Activated gamma-delta T cell treated with anti-CD3 and anti-CD28 coated beads, Interleukin-2, amount 50 U/mL, for 16 hours (primary cell): ENCODE data around the gene ERCC4.

Experiments
- DNase-seq: peaks from one replicate; pipeline ENCODE4 v3.0.0-alpha.2; 2020; ENCODE audit warnings: low read depth

Gene ERCC4

GRCh38 chr16:13948086-13948485 is 28.1 kb downstream of the ERCC4 start:
- no peak for DNase-seq

DNA sequence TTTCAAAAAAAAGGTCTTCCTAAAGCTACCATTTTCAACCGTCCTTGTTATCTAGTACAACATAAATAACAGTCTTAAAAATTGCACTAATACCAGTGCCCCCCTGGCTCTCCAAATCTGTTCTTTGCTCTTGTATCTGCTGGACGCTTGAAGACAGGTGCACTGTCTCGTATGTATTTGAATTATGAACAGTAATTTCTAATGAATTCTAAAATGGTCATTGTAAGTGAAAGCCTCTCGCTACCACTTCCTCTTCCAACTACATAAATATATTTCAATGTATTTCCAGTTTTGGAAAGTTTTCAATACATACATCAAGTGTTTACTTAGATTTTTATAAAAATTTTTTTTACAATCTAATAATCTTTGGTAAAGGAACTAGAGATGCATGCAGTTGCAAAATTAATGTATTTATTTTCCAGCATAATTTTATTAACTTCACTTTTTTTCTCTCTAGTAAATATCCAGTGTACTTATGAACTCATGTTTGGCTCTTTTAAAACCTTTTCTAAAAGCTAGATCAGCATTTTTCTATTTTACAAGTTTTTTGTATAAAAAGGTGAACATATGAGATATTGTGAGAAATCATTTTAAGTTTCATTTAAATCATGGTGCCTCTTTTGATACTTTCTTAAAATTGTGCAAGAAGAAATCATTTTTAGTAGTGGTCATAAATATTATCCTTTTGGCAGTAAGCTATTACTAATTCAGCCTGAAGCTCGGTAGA is 31.0 kb downstream of the ERCC4 start:
- DNase-seq: no peak

DNA sequence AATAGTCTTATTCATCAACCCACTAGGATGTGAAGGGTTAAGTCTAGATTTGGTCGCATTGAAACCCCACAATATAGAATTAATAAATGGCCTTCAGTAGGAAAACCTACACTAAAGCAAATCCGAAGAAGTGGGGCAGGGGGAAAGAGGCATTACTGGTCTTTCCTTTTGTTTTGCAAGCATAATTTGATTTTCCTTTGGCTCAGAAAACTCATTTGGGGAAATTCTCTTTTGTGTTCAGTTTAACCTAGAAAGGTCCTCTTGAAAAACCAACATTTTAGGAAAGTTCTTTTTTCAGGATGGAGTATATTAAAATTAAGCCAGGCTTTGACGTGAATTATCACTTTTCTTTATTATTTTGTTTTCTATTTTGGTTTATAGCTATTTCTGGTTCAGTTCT is 31.7 kb downstream of the ERCC4 start:
- no peak for DNase-seq

- DNase-seq: no peak
Measured at GRCh38 chr16:13953501-13953900, 33.5 kb downstream of the ERCC4 start.

DNA sequence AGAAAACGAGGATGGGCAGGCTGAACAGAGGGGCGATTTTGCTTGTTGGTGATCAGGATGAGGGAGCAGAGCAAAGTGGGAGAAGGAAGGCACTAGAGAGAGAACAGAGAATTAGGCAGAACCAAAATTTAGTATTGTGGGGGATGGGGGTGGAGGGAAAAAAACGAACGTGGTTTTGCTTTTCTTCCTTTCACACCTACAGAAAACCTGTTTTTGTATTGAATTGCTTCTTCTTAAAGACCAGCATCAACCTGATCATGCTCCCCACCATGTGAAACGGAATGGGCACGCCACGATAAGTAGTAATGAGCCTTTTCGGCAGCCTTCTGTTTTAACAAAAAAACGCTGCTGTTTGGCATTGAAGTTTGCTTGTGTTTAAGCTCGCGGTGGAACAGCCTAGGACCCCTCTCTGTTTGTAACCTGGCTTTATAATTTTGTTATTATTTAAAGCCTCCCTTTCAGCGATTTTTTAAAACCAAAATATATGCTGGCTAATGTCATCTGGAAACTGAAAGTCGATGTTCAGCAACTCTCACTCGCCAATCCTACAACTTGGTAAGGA is 36.8 kb downstream of the ERCC4 start:
- DNase-seq: no peak

GRCh38 chr16:13957197-13958078 is 37.5 kb downstream of the ERCC4 start:
- DNase-seq: no peak

DNA sequence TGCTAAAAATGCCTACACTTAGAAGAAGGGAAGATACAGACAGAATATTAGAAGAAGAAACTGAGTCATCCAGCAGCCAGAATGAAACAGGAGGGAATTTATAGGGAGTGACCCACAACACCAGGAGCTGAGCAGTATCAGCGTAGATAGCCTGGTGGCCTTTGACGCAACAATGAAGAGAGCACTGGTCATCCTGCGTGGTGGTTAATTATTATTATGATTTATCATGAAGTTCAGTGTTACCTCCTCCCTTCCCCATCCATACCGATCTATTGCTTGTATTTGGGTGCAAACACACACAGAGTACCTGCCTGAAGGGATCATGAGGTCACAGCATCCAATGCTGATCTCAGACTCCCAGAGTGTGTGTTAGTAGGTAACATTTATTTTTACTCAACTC is 38.5 kb downstream of the ERCC4 start:
- DNase-seq: no peak

DNA sequence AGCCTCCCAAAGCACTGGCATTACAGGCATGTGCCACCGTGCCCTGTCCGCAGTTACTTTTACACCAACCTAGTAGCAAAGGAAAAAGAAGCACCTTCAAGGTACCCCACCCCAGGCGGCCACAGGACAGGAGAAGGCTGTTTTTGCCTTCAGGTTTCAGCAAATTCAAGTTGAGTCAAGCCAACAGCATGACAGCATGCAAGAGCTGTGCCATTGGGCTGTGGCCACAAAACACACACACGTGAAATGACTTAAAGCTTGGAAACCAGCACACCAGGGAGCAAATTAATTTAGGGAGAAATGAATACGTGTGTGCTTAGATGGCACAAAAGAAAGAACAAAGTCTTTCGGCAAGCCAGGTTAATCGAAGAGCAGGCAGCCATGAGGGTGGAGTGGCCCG is 39.7 kb downstream of the ERCC4 start:
- DNase-seq: no peak

GRCh38 chr16:13961099-13961811 is 41.3 kb downstream of the ERCC4 start:
- DNase-seq: no peak

DNA sequence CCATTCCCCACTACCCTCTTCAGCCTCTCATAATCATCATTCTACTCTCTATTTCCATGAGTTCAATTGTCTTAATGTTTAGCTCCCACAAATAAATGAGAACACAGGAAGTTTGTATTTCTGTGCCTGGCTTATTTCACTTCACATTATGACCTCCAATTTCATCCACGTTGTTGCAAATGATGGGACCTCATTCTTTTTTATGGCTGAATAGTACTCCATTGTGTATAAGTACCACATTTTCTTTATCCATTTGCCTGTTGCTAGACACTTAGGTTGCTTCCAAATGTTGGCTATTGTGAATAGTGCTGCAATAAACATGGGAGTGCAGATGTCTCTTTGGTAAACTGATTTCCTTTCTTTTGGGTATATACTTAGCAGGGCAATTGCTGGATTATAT is 42.3 kb downstream of the ERCC4 start:
- DNase-seq: no peak

- DNase-seq: no peak
Measured at GRCh38 chr16:13968835-13969234, 48.9 kb downstream of the ERCC4 start.

GRCh38 chr16:13969711-13970110 is 49.8 kb downstream of the ERCC4 start:
- DNase-seq: no peak

- no peak for DNase-seq
Measured at GRCh38 chr16:13970708-13971422, 50.9 kb downstream of the ERCC4 start.

GRCh38 chr16:13973321-13974023 is 53.5 kb downstream of the ERCC4 start:
- DNase-seq: no peak

GRCh38 chr16:13977177-13977576 is 57.2 kb downstream of the ERCC4 start:
- DNase-seq: no peak

- DNase-seq: no peak
Measured at GRCh38 chr16:13982451-13982850, 62.5 kb downstream of the ERCC4 start.

- DNase-seq: no peak
Measured at GRCh38 chr16:13983625-13984024, 63.7 kb downstream of the ERCC4 start.

- no peak for DNase-seq
Measured at GRCh38 chr16:13984794-13985193, 64.8 kb downstream of the ERCC4 start.

GRCh38 chr16:13988038-13988437 is 68.1 kb downstream of the ERCC4 start:
- DNase-seq: no peak

DNA sequence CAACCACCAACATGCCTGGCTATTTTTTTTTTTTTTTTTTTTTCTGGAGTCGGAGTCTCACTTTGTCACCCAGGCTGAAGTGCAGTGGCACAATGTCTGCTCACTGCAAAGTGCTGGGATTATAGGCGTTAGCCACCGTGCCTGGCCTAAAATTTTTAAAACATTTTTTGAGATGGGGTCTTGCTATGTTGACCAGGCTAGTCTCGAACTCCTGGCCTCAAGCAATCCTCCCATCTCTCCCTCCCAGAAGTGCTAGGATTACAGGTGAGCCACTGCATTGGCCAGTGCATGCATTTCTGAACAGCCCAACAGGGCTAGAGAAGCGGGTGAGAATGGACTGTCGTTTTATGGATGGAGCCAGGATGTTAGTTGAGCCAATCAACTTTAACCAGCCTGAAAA is 72.4 kb downstream of the ERCC4 start:
- DNase-seq: no peak

GRCh38 chr16:13992976-13993375 is 73.0 kb downstream of the ERCC4 start:
- DNase-seq: no peak
